GM12874 (cell line): ENCODE results near the gene METTL22.

Source experiments
- CTCF ChIP-seq: IDR thresholded peaks from 2 replicates; pipeline ENCODE4 v1.5.1; 2011; ENCODE audit warnings: low read depth, mild to moderate bottlenecking, control low read depth, low read length, moderate library complexity; ENCODE audit not compliant: insufficient read depth

METTL22 gene

GRCh38 chr16:8673611-8674412 is 52.3 kb downstream of the METTL22 start:
- no peak for TF ChIP-seq CTCF

GRCh38 chr16:8674413-8675022 is 53.0 kb downstream of the METTL22 start, which contains the start of gene ABAT:
ABAT (plus strand) TSS chr16:8674617; CDS start chr16:8735740, 61,123 bp downstream.
- TF ChIP-seq CTCF: no peak

- no peak for TF ChIP-seq CTCF
These were observed 54.0 kb downstream of the METTL22 start for GRCh38 chr16:8675183-8676159.

- no peak for TF ChIP-seq CTCF
These were observed 54.7 kb downstream of the METTL22 start for GRCh38 chr16:8676160-8676547.

GRCh38 chr16:8676737-8677375 is 55.4 kb downstream of the METTL22 start:
- no peak for TF ChIP-seq CTCF

GRCh38 chr16:8677481-8677880 is 56.0 kb downstream of the METTL22 start:
- TF ChIP-seq CTCF: no peak
